Muscle of back (tissue), 13 donors: Measurements from ENCODE around the gene ACBD4. TPM values are rescaled to one million over a fixed set of nuclear protein-coding genes. Genes with fewer than 3 reads are reported as not detected.
A peak's percentile ranks its signal among the peaks of the same experiment; 100 is the strongest.

ENCODE experiments used
- DNase-seq, 3 donors: peaks; one replicate each; pipeline versions ENCODE4 v3.0.0 to v3.0.0-alpha.2; 2013
- long read RNA-seq, 9 donors: transcript quantifications; one replicate each; lab custom pipeline, GENCODE V29; 2026
- polyA plus RNA-seq, 10 donors: library from polyadenylated mRNA; unstranded; fragments of 120-200 nt; gene quantifications; one replicate each; pipeline ENCODE4 v1.2.1, GENCODE V29; 2013; ENCODE audit not compliant: insufficient read length in 10 of 10

Gene ACBD4
- polyA plus RNA-seq = 1 to 10 TPM; 3.9 to 7.0 (median 5.3) TPM
- long read RNA-seq, donor 1 = 0 reads
- long read RNA-seq, donor 2, partial matches to known transcripts = 0 of 1 reads
- long read RNA-seq, donor 2, other reads (novel, unspliced or antisense) = 0 of 1 reads
- long read RNA-seq, donor 3 = 0 reads
- long read RNA-seq, donor 4, partial matches to known transcripts = 0 of 1 reads
- long read RNA-seq, donor 4, other reads (novel, unspliced or antisense) = 0 of 1 reads
- long read RNA-seq, donor 5 = 0 reads
- long read RNA-seq, donor 6 = 0 reads
- long read RNA-seq, donor 7 = 0 reads
- long read RNA-seq, donor 8 = 0 reads
- long read RNA-seq, donor 9 = 0 reads

- DNase-seq = peak; percentile 97 to 98 (median 98)
These were observed at the start of gene ACBD4 for GRCh38 chr17:45135192-45135977. TSS of gene ACBD4 (plus strand) at chr17:45135687. CDS start at chr17:45136145, 458 bp downstream.

GRCh38 chr17:45086391-45086790 is 49.1 kb upstream of the ACBD4 start:
- no peak for DNase-seq

- DNase-seq = no peak
These were observed 48.5 kb upstream of the ACBD4 start for GRCh38 chr17:45086865-45087503.

GRCh38 chr17:45087504-45087975 is 47.9 kb upstream of the ACBD4 start:
- no peak for DNase-seq

GRCh38 chr17:45087978-45088377 is 47.5 kb upstream of the ACBD4 start:
- no peak for DNase-seq

GRCh38 chr17:45088741-45089140 is 46.7 kb upstream of the ACBD4 start:
- DNase-seq = no peak

- no peak for DNase-seq
These were observed 44.8 kb upstream of the ACBD4 start for GRCh38 chr17:45090711-45091110.

- no peak for DNase-seq
These were observed 43.6 kb upstream of the ACBD4 start for GRCh38 chr17:45091778-45092425.

GRCh38 chr17:45092911-45093430 is 42.5 kb upstream of the ACBD4 start:
- DNase-seq = peak in 1 of 3 donors; percentile 93

- no peak for DNase-seq
These were observed 41.9 kb upstream of the ACBD4 start for GRCh38 chr17:45093444-45094110.

GRCh38 chr17:45096141-45096540 is 39.3 kb upstream of the ACBD4 start:
- no peak for DNase-seq

GRCh38 chr17:45096926-45097325 is 38.6 kb upstream of the ACBD4 start:
- DNase-seq = no peak

GRCh38 chr17:45098081-45098868 is 37.2 kb upstream of the ACBD4 start:
- no peak for DNase-seq

GRCh38 chr17:45098869-45099616 is 36.4 kb upstream of the ACBD4 start:
- peak; percentile 61 to 85 (median 80) for DNase-seq

- DNase-seq = no peak
These were observed 34.0 kb upstream of the ACBD4 start for GRCh38 chr17:45101546-45101882.

- no peak for DNase-seq
These were observed 33.3 kb upstream of the ACBD4 start for GRCh38 chr17:45101883-45102811.

- DNase-seq = no peak
These were observed 32.6 kb upstream of the ACBD4 start for GRCh38 chr17:45102856-45103255.

GRCh38 chr17:45103269-45103795 is 32.2 kb upstream of the ACBD4 start:
- DNase-seq = no peak
